ENCODE measurements around the gene METTL18.

The METTL18 gene

GRCh38 chr1:169786974-169787373 lies 7.7 kb downstream of the METTL18 start:
- no peak for DNase-seq (ENCODE audit: low read depth in 1 of 2, low spot score in 1 of 2)

GRCh38 chr1:169785267-169785666 lies 9.4 kb downstream of the METTL18 start:
- DNase-seq (ENCODE audit: low read depth in 1 of 2, low spot score in 1 of 2), result no peak

- DNase-seq (ENCODE audit: low read depth in 1 of 2, low spot score in 1 of 2), result no peak
These were observed 10.6 kb downstream of the METTL18 start for GRCh38 chr1:169784102-169784501.

GRCh38 chr1:169782596-169782995 lies 12.1 kb downstream of the METTL18 start:
- DNase-seq (ENCODE audit: low read depth in 1 of 2, low spot score in 1 of 2), result no peak

GRCh38 chr1:169779970-169780369 lies 14.7 kb downstream of the METTL18 start:
- DNase-seq (ENCODE audit: low read depth in 1 of 2, low spot score in 1 of 2), result no peak

- DNase-seq (ENCODE audit: low read depth in 1 of 2, low spot score in 1 of 2), result no peak
These were observed 15.6 kb downstream of the METTL18 start for GRCh38 chr1:169779150-169779549.

GRCh38 chr1:169776440-169776839 lies 18.3 kb downstream of the METTL18 start:
- no peak for DNase-seq (ENCODE audit: low read depth in 1 of 2, low spot score in 1 of 2)

- DNase-seq (ENCODE audit: low read depth in 1 of 2, low spot score in 1 of 2), result no peak
These were observed 26.5 kb downstream of the METTL18 start for GRCh38 chr1:169768161-169768560.

- DNase-seq (ENCODE audit: low read depth in 1 of 2, low spot score in 1 of 2), result no peak
These were observed 29.0 kb downstream of the METTL18 start for GRCh38 chr1:169765580-169766331.

GRCh38 chr1:169764919-169765318 lies 29.8 kb downstream of the METTL18 start:
- no peak for DNase-seq (ENCODE audit: low read depth in 1 of 2, low spot score in 1 of 2)

GRCh38 chr1:169762699-169763098 lies 32.0 kb downstream of the METTL18 start:
- DNase-seq (ENCODE audit: low read depth in 1 of 2, low spot score in 1 of 2), result no peak

- DNase-seq (ENCODE audit: low read depth in 1 of 2, low spot score in 1 of 2), result no peak
These were observed 35.7 kb downstream of the METTL18 start for GRCh38 chr1:169759038-169759437.

- DNase-seq (ENCODE audit: low read depth in 1 of 2, low spot score in 1 of 2), result no peak
These were observed 41.2 kb downstream of the METTL18 start for GRCh38 chr1:169753549-169753948.

GRCh38 chr1:169750041-169750440 lies 44.7 kb downstream of the METTL18 start:
- no peak for DNase-seq (ENCODE audit: low read depth in 1 of 2, low spot score in 1 of 2)

- DNase-seq (ENCODE audit: low read depth in 1 of 2, low spot score in 1 of 2), result no peak
These were observed 48.2 kb downstream of the METTL18 start for GRCh38 chr1:169746550-169746949.

GRCh38 chr1:169745015-169745861 lies 49.5 kb downstream of the METTL18 start:
- no peak for DNase-seq (ENCODE audit: low read depth in 1 of 2, low spot score in 1 of 2)
